HG03060 (cell line): Measurements from ENCODE around the gene GMDS.

Experiments used
- ATAC-seq: cut with Tn5 transposase; IDR thresholded peaks from one replicate; pipeline ENCODE4 v1.9.1; 2021; ENCODE audit warnings: low read depth, moderate number of reproducible peaks; ENCODE audit not compliant: unreplicated experiment

GMDS gene

DNA sequence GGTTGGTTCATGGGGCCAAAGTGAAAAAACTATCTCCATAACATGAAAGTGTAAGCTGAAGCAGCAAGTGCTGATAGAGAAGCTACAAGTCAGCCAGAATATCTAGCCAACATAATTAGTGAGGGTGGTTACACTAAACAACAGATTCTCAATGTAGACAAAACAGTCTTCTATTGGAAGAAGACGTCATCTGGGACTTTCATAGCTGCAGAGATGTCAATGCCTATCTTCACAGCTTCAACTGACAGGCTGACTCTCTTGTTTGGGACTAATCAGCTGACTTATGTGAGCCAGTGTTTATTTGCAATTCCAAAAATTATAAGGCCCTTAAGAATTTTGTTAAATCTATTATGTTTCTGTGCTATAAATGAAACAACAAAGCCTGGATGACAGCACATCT, 63.2 kb downstream of the GMDS start:
- ATAC-seq, result no peak

DNA sequence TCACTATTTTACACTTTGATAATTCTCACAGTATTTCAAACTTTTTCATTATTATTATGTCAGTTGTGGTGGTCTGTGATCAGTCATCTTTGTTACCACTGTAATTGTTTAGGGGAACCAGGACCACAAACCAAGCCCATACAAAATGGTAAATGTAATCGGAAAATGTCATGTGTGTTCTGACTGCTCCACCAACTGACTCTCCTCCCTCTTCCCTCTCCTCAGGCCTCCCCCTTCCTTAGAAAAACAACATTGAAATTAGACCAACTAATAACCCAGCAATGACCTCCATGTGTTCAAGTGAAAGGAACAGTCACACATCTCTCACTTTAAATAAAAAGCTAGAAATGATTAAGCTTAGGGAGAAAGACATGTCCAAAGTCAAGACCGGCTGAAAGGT, 63.8 kb downstream of the GMDS start:
- no peak for ATAC-seq

DNA sequence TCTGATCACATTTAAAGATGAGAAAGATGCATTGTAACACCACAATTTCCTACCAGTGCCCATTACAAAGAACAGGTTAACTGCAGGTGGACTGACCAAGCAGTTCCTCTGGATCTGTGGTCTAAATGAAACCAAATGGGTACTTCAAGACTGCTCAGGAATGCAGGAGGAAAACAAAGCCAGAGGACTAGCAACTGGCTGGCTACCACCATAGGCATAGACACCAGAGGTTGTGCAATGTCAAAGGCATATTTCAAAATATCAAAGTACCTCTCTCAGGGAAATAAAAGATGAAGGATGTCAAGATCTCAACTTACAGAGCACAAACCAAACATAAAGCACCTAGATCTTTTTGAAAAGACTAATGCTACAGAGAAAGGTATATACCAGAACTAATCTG, 65.5 kb downstream of the GMDS start:
- no peak for ATAC-seq

DNA sequence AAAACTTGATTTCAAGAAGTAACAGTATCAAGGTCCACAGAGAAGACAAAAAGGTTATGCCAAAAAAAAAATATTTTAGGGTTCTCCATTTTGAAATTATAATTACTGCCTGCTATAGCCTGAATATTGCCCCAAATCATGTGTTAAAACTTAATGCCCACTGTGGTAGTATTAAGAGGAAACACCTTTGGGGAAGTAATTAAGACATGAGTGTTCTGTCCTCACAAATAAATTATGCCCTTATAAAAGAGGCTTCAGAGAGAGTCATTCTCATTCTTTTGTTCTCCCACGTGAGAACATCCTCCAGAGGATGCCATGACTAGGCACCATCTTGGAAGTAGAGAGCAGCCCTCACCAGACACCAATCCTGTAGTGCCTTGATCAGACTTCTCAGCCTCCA, 66.2 kb downstream of the GMDS start:
- no peak for ATAC-seq

DNA sequence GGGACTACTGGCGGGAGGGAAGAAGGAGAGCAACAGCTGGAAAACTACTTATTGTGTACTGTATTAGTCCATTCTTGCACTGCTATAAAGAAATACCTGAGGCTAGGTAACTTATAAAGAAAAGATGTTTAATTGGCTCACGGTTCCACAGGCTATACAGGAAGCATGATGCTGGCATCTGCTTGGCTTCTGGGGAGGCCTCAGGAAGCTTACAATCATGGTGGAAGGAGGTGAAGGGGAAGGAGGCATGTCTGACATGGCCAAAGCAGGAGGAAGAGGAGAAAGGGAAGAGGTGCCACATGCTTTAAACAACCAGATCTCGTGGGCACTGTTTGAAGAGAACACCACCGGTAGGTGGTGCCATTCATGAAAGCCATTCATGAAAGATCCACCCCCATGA, 67.3 kb downstream of the GMDS start:
- ATAC-seq, result no peak

DNA sequence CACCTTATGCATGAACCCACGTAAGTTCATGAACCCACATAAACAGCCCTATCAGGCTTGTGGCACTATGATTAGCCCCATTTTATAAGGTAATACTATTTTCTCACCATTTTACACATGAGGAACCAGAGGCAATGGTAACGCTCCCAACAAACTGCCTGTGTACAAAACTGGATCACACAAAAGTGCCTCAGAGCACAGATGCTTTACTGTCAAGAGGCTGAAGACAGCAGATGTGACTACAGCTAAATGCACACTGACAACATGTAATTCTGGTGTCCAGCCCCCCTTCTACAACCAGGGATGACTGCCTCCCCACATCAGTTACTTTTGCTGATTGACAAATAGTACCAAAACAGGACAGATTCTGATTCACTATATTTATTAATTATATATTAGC, 69.6 kb downstream of the GMDS start:
- no peak for ATAC-seq

DNA sequence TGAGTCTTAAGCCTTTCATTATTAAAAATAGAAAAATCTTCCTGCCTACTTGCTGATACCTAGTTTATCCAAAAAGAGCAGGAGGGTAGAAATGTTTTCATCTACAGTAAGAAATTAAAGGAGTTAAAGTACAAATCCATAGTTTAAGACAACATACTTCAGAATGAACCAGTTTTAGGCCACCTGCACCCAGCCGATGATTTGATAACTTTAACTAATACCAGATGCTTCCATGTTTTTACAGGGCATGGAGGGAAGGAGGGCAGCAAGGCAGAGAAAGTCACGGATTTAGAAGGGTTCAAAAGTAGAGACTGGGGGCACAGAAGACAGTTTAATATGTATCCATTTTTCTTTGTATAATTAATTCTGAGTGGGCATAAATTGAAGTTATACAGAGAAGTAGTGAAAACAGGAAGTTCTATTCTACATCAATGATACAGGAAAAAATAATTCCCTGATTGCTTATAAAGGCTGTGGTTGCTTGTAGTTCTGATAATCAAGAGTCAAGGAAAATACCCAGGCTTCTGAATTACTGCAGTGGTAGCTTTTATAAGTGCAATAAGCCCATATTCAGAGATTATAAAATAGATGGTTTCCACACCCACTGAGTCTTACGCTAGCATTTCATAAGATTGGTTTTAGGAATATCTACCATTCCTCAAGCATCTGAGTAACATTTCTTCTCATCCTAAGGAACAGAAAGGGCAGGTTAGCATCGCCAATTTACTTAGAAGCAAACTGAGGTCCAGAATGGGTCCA, 72.0 kb downstream of the GMDS start:
- ATAC-seq, result no peak

DNA sequence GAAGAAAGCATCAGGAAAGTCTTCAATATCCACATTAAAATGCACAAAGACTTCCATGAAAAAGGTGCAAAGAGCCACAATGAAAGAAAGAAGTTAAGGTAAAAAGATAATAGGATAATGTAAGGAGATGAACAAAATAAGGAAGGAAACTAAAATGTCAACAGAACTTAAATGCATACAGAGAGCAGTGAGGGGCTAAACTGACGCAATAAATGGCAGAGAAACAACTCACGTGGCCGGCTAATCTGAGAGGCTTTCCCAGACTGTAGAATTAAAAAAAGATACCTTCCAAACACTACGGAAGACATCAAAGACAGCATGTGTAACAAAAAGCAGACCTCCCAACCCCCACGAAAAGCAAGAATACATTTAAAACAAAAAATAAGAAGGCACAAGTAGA, 73.7 kb downstream of the GMDS start:
- ATAC-seq, result no peak

DNA sequence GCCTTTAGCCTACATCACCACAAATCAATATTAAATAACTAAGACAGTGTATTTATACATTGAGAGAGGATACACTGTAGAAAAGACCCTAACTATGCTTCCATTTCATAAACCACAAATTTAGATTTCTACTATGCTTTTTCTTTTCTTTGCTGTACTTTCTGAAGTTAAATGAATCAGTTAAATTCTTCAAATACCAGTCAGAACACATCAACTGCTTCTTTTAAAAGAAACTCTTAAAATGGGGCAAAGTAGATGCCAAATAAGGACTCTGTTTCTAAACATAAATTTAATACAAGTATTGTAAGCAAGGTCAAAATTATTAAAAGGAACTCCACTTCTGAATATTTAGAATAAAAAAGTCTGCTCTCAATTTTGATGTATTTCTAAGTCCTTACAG, 76.9 kb downstream of the GMDS start:
- ATAC-seq, result no peak

DNA sequence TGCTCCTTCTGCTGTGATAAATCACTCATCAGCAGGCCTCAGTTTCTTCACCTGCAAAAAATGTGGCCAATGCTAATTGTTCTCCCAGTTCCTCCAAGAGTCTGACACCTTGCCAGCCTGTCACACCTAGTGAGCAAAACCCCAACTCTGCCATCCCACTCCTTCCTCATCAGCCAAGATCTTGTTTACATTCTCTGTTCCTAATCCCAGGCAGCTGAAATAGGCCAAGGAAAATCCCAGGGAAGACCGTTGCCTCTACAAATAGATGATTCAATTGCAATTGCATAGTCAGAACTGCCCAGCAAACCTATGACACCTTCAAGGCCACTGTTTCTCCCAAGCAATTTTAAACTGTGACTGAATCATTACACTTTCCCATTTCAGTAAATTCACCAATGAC, 78.7 kb downstream of the GMDS start:
- ATAC-seq, result no peak

DNA sequence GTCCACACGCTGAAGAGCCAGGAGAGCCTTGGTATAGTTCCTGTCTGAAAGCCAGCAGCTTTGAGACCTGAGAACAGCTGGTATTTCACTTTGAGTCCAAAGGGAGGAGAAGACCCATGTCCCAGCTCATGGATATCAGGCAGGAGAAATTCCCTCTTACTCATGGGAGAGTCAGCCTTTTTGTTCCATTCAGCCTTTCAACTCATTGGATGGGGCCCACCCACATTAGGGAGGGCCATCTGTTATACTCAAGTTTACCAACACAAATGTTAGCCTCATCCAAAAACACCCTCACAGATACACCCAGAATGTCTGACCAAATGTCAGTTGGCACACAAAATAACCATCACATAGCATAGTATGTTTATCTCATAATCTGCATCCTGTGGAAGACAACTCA, 80.1 kb downstream of the GMDS start:
- ATAC-seq, result no peak

DNA sequence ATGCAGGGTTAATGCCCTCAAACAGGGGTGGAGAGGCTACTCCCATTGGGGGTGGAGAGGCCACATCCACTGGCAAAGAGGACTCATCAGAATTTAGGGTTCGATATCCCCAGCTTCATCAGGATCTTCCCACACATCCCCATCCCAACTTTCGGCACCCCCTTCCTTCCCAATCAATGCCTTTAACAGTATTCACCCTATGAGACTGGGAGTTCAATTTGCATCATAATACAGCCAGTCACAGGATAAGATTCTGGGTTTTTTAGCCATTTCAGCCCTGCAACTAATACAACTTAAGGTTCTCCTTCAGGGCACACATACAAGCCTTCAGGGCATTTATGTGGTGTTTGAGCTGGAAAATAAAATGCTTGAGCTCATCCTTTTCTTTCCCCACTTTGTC, 80.9 kb downstream of the GMDS start:
- ATAC-seq, result no peak

DNA sequence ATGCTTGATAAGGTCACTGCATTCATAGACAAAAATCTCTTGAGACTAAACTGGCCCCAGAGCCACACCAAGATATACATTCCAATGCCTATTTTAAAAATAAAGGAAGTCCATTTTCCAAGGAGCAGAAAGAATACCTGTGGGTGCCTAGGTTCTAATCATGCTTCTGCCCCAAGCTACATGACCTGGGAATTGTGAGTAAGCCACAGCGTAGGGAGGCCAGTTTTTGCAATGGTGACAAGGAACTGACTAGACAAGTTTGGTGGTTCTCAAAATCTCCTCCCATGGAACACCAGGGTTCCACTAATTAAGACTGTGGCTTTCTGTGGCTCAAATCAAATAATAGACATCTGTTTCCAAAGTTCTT, 83.3 kb downstream of the GMDS start:
- ATAC-seq, result no peak

DNA sequence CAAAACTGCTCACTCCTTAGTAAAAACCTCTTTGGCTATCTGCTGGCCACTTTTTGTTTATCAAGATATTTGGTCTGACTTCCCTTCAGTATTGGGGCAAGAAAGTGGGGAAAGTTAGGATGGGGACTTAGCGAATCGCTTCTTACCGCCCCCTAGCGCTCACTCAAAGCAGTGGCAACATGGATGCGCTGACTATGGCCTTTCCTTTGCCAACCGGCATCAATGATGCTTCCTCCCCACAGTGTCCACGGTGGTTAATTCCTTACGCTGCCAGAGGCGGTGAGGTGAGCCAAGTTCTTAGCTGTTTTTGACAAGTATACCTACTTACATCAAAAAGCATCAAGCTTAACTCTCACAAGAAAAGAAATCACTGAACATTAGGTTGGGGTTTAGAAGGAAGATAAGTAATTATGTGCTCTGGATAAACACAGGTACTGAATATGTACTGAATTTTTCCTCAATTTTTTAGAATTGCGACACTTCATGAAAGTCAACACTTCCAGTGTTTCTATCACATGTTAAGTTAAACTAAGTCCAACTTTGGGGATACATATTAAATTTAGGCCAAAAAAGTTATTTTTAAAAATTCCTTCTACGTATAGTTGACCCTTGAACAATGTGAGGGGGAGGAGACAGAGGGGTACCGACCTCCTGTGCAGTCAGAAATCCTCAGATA, 86.7 kb downstream of the GMDS start:
- no peak for ATAC-seq

DNA sequence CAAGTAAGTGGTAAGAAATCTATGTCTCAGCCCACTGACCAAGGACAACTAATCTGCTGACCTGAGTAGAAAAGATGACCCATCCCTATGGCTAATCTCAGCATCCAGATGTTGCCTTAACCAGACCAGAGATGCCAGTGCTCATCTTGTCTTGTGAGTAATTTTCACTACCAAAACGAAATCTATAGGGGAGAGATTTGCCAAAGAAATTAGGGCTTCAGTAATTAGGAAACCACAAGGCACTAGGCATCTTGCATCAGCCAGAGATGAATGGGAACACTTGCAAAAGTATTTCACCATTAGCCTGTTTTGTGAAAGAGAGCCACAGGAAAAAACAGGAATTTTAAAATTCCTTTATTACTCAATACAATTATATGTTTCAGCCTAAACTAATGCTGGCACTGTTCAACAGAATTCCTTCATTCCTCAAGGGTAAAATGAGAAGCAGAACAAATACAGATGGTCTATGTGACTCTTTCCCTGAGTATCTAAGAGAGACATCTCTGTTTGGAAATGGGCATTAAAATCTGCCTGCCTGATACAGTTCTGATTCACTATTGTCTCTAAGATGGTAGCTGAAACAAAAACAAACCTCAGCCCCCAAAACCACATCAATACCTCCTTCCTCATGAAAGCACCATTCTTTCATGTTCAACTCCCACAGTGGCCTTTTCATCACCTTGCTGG, 87.8 kb downstream of the GMDS start:
- no peak for ATAC-seq

DNA sequence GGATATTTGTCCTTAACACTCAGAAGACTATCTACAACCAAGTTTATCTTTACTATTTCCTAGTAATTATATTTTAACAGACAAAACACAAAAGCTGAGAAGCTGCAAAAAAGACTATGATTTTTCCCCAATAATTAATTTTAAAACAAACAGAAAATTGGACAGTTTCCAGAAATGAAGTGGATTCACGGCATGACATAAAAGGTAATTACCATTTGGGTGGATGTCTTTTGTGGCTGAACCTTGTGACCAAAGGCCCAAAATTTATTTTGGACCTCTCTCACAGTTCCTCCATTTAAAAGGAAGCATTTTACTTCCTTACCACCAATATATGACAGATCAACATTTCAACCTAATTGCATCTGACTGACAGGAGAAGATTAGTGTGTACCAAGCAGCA, 90.2 kb downstream of the GMDS start:
- ATAC-seq, result no peak

DNA sequence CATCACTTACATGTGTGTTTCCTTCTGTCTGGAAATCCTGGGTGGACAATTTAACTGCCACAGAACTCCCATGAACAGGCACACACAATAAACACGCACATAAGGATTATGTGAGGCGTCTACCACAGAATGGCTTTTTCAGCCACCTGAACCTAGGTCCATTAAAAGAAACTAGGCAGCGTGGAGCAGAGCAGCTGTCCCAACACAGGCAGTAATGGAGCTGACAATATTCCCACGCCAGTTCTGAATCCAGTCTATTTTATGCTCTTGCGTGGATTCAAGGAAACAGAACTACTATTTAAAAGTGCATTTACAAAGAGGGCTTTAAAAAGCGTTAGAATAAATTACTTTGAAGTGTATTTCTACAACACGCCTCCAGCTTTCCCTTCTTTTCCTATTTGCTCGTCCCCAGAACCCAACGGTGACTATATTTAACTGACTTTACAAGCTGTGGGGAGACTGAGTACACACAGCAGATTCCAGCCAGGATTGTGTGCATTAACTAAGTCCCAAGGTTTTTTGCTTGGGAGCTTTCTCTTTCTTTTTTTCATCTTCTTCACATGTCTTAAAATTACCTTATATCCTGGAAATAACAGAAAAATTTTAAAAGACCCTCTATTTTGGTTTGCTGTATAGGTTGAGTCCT, 95.9 kb downstream of the GMDS start:
- ATAC-seq, result no peak

DNA sequence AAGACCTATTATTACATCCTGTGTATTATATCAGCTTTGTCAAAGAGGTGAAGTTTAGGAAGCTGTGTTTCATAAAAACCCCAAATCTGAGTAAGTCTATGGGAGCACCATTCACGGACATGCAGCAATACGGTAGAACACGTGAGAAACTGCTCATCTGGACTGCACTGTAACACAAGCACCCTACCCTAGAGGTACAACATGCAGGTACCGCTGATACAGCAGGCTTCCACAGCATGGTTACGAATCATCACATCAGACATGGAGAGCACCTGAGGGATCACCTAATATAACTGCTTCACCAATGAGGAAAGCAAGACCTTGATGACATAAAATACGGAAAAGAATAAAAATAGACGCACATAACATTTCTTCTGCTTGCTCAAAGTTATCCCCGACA, 96.7 kb downstream of the GMDS start:
- ATAC-seq, result no peak

DNA sequence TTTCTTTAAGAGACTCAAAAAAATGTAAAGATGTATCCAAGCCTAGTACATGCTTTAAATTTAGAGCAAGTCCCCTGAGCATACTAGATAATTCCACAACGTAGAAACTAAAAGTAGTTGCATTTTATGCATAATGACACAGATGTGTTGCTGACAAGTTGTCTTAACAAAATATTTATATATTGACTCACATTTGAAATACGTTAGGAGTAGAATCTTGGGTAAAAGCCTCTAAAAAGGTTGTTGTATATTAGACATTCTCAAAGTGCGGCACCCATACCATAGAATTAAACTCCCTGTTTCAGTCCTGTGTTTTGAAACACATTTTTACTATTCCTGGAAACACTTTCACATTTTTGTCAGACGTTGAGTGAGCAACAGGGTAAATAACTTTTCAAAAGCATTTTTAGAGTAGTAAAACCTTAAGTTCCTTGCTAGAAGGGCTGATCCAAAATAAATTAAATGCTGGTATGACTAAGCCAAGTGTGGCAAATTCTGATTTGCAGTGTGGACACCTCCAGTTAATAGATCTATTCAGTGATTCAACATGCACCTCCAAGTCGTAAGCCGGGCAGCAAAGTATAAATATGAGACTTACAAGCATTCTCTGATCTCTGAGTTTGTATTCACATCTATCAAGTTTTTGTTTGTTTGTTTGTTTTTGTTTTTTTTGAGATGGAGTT, 97.5 kb downstream of the GMDS start:
- ATAC-seq, result no peak

DNA sequence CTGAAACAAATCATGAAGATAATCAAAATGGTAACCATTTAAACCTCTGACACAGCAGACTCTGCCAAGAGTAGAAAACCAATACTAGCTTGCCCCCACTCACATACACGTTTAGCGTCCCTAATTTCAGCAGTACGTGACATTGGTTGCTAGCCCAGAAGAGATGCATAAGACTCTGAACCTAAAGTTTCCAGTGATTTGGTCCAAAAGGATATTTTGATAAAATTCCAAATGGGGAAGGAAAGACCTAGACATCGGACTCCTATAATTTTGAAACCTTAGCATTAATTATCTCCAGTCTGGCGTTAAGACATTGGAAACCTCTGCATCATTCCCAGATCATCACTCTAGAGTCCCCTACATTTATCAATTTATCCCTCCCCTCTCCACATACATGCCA, 98.1 kb downstream of the GMDS start:
- no peak for ATAC-seq

DNA sequence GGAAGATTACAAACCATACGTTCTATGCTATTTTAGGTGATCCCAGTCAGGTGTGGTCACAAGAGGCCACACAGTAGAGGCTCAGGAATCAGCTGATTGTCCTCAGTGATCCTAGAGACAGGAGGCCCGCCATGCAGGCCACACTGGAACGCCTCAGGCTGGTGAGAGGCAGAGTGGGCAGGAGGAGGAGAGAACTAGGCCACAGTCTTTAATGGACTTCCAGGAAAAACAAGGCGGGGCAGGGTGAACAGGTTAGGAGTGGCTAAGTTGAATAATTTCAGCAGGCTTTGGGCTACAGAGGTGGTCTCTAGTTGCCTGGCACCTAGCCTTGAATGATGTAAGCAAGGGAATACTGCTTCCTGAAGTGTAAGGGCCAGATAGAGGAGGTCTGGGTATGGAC, 101.2 kb downstream of the GMDS start:
- ATAC-seq, result no peak
